ENCODE data around the gene OR2AP1. TPM values are rescaled to one million over a fixed set of nuclear protein-coding genes. Genes with fewer than 3 reads are reported as not detected.
A peak's percentile ranks its signal among the peaks of the same experiment; 100 is the strongest.
"Not testable (repeated sequence)": the region's sequence is repeated elsewhere in the genome, so short reads cannot be mapped to it uniquely, and the experiment has no call there.

OR2AP1 gene
- not detected in 2 replicates for total RNA-seq (2014; rRNA removed; shearing (Covaris generic))

DNA sequence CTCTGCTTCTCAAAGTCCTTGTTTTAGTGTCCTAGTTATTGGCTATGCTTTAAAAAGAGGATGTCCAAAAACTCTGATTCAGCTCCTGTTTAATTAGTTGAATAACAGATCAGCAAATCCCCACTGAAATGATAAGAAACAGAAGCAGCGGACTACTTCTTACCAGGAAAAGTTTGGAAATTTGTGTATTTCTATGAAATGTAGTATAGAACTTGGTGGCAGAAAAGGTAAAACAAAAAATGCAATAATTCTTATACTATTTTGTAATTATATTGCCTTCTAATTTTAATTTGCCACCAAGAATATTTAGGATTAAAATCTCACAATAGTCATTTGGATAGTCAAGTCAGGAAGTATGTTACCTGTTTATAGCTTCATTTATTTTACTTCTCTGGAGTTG, at the start of gene OR2AP1:
Gene OR2AP1 (plus strand): TSS at position 301 of the 400 bp plus-strand sequence. CDS start 1,947 bp downstream, outside the sequence.
- no peak for DNase-seq (ENCODE audit: low spot score)

GRCh38 chr12:55548235-55548634, 24.0 kb upstream of the OR2AP1 start:
- not testable (repeated sequence) for DNase-seq (ENCODE audit: low spot score)

DNA sequence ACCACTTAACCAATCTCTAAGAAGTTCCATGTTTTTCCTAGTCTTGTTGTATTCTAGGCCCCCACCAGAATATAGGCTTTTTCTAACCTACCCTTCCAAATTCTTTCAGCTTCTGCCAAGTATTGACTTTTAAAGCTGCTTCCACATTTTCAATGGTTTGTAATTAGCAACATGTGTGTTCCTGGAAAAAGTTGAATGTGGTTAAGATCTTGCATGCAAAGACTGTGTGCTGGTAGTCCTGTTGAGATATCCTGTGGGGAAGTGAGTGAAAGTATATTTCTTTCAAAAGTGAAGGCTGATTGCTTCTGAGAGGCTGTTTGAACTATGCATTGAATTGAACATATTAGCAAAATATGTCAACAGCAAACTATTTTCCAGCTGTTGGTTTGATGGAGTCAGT, 23.5 kb upstream of the OR2AP1 start:
- DNase-seq (ENCODE audit: low spot score), result no peak

GRCh38 chr12:55549302-55549701, 23.0 kb upstream of the OR2AP1 start, which contains the start of gene OR6C4:
Gene OR6C4, plus strand, starts transcription at chr12:55549602. Its CDS starts 1,625 bp downstream, at chr12:55551227.
- DNase-seq (ENCODE audit: low spot score), result no peak

DNA sequence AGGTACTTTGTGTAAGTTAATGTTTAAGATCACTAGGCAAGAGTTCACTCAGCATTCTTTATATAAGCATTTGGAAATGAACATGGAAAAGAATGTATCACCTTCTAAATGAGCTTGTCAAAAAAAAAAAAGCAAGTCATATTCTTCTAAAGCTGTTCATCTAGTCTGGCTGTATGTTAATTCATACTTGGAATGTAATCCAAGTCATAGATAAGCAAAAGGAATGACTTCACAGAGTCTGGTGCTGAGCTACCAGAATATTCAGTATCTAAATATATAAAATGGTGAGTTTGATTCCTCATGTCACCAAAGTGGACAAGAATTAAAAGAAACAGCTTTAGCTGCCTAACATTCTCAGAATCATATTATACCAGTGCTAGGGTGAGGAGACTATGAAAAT, 18.0 kb upstream of the OR2AP1 start:
- DNase-seq (ENCODE audit: low spot score), result no peak

GRCh38 chr12:55570060-55570459, 2.2 kb upstream of the OR2AP1 start:
- not testable (repeated sequence) for DNase-seq (ENCODE audit: low spot score)

GRCh38 chr12:55570689-55571088, 1.6 kb upstream of the OR2AP1 start:
- not testable (repeated sequence) for DNase-seq (ENCODE audit: low spot score)

GRCh38 chr12:55582066-55582465, 9.8 kb downstream of the OR2AP1 start:
- no peak for DNase-seq (ENCODE audit: low spot score)

DNA sequence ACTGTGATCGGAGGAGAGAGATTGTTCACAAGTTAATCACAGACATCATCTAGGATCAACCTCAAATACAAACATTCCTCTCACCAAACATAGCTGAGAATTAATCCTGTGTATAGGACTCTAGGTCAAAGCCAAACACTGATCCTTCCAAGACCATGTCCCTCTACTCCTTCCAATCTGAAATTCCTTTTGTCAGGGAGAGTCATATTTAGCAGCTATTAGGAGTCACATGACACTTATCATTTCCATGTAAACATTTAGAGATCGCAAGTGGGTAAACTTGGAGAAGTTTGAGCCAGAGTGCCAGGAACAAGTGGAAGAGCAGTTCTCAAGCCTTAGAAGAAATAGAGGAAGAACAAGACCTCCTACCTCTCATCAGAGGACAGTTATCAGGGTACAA, 13.5 kb downstream of the OR2AP1 start:
- no peak for DNase-seq (ENCODE audit: low spot score)

DNA sequence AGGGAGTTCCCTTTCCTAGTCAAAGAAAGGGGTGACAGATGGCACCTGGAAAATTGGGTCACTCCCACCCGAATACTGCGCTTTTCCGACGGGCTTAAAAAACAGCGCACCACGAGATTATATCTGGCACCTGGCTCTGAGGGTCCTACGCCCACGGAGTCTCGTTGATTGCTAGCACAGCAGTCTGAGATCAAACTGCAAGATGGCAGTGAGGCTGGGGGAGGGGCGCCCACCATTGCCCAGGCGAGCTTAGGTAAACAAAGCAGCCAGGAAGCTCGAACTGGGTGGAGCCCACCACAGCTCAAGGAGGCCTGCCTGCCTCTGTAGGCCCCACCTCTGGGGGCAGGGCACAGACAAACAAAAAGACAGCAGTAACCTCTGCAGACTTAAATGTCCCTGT, 17.9 kb downstream of the OR2AP1 start:
- not testable (repeated sequence) for DNase-seq (ENCODE audit: low spot score)

DNA sequence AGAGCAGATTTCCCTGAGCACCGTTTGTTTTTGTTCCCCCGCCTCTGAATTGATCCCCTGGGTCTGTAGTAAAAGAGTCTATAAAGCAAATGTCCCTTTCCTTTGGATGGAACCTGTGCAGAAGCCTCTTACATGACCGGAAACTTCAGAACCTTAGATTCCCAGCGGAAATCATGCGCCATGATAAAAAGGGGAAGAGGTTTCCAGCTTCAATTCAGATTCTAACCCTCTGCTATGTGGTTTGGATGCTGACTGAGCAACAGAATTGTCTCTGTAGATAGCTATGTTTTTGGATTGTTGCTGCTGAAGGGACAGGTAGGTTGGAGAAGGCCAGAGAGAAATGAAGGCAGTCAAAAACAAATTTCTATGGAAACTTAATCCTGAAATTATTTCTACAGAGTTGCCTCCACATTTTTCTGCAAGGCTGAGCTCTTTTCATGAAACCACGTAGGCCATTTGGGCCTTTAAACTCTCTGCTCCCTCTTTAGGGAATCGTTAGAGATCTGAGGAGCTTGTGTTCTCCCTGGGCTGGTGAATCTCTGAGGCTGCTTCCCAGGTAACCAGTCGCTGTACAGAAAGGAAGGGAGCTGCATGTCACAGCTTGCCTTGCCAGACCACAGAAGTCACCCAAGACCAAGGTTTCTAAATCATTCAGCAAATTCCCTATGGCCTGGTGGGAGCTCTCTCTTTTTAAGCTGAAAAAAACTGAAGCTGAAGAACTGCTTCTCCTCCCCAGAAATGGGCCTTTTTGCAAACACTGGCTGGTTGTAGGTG, 35.7 kb downstream of the OR2AP1 start:
- DNase-seq (ENCODE audit: low spot score), result no peak

DNA sequence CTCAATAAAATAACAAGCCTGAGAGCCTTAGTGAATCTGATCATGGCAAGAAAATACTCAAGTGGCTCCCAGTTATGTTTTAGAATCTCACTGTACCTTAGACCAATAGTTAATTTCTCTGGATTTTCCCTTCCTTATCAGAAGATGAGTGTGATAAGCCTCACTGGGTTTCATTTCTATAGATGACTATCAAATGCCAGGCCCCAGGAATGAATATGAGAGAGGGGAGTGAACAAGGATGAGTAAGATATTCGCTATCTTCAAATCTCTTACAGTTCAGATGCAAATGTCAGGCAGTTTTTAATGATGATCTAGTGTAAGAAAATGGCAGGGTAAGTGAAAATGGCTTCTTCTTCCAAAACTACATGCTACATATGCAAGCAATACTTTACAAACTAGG, 38.3 kb downstream of the OR2AP1 start:
- DNase-seq (ENCODE audit: low spot score), result no peak

DNA sequence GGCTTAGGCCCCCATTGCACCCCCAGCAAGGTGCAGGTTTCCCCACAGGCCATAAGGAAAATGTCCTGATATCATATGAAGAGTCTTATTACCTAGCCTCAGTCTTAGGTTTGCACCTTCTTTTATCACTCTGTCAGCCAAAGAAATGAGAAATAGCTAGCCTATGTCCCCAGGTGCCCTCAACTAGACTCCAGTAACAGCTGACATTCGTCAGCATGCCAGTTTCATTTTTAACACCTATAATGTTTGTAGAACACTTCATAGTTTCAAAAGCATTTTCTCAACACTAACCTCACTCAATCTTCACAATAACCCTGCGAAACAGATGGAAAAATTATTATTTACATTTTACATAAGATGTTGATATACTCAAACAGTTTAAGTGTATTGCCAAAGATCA, 40.4 kb downstream of the OR2AP1 start:
- no peak for DNase-seq (ENCODE audit: low spot score)

DNA sequence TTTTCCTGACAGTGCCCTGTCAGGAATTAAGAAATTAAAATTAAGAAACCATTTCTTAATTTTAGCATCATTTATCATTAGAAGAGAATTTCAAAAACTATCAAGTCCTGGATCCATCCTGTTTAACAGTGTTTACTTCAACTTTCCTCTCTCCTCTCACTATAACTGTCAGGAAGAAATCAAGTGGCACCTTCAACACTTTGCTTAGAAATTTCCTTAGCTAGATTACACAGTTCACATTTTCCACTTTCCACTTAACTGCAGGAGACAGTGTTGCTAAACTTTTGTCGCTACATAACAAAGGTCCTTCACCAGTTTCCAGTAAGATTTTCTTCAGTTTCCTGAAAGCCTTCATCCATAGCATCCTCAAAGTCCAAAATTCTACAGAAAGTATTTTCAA, 42.5 kb downstream of the OR2AP1 start:
- DNase-seq (ENCODE audit: low spot score), result no peak

GRCh38 chr12:55619354-55620138, 47.3 kb downstream of the OR2AP1 start:
- DNase-seq (ENCODE audit: low spot score), result peak; percentile 87

GRCh38 chr12:55624056-55624455, 51.8 kb downstream of the OR2AP1 start:
- DNase-seq (ENCODE audit: low spot score), result no peak

Other genes with a start within 250 kb of the OR2AP1 start
- gene OR6C3, start 241.7 kb upstream of the OR2AP1 start, total RNA-seq (2014; rRNA removed; shearing (Covaris generic)), result not detected in 2 replicates
- gene OR6C75, start 209.5 kb upstream of the OR2AP1 start, total RNA-seq (2014; rRNA removed; shearing (Covaris generic)), result not detected in 2 replicates
- gene OR6C65, start 171.9 kb upstream of the OR2AP1 start, total RNA-seq (2014; rRNA removed; shearing (Covaris generic)), result not detected in 2 replicates
- gene OR6C76, start 146.2 kb upstream of the OR2AP1 start, total RNA-seq (2014; rRNA removed; shearing (Covaris generic)), result not detected in 2 replicates
- gene OR6C2, start 128.4 kb upstream of the OR2AP1 start, total RNA-seq (2014; rRNA removed; shearing (Covaris generic)), result not detected in 2 replicates
- gene OR6C70, start 102.3 kb upstream of the OR2AP1 start, total RNA-seq (2014; rRNA removed; shearing (Covaris generic)), result not detected in 2 replicates
- gene OR6C68, start 80.1 kb upstream of the OR2AP1 start, total RNA-seq (2014; rRNA removed; shearing (Covaris generic)), result not detected in 2 replicates
- gene OR6C4, start 22.9 kb upstream of the OR2AP1 start, total RNA-seq (2014; rRNA removed; shearing (Covaris generic)), result not detected in 2 replicates
- not detected in 2 replicates for gene OR10P1, start 64.4 kb downstream of the OR2AP1 start, total RNA-seq (2014; rRNA removed; shearing (Covaris generic))
- 7.8 and 10.7 TPM in 2 replicates for gene ITGA7, start 135.4 kb downstream of the OR2AP1 start, total RNA-seq (2014; rRNA removed; shearing (Covaris generic))
- gene BLOC1S1, start 143.6 kb downstream of the OR2AP1 start, total RNA-seq (2014; rRNA removed; shearing (Covaris generic)), result 96.1 and 135 TPM in 2 replicates
- gene RDH5, start 147.9 kb downstream of the OR2AP1 start, total RNA-seq (2014; rRNA removed; shearing (Covaris generic)), result 2.7 and 7.5 TPM in 2 replicates
- 1,213 and 1,362 TPM in 2 replicates for gene CD63, start 156.5 kb downstream of the OR2AP1 start, total RNA-seq (2014; rRNA removed; shearing (Covaris generic))
- 2.6 and 7.0 TPM in 2 replicates for gene GDF11, start 170.7 kb downstream of the OR2AP1 start, total RNA-seq (2014; rRNA removed; shearing (Covaris generic))
- 227 and 308 TPM in 2 replicates for gene SARNP, start 245.3 kb downstream of the OR2AP1 start, total RNA-seq (2014; rRNA removed; shearing (Covaris generic))
- 9.0 and 16.7 TPM in 2 replicates for gene ORMDL2, start 245.6 kb downstream of the OR2AP1 start, total RNA-seq (2014; rRNA removed; shearing (Covaris generic))

Data from A172 (cell line).